ENCODE results near the gene ORC3.
A peak's percentile ranks its signal among the peaks of the same experiment; 100 is the strongest.

Gene ORC3

GRCh38 chr6:87687296-87687695 lies 97.4 kb downstream of the ORC3 start:
- no peak for TF ChIP-seq FOXP2 (optimal IDR thresholded peaks at IDR 0.05; ENCODE audit: borderline replicate concordance, extremely low read depth, extremely low read length, insufficient read depth)
- TF ChIP-seq REST (IDR thresholded peaks at IDR 0.05; ENCODE audit: insufficient read depth in 1 of 2, low read depth in 2 of 2, low read length in 2 of 2) = no peak
- no peak for TF ChIP-seq POLR2AphosphoS5 (IDR thresholded peaks at IDR 0.05; ENCODE audit: low read depth, low read length)
- TF ChIP-seq TAF1 (IDR thresholded peaks at IDR 0.05; ENCODE audit: borderline replicate concordance, insufficient read depth, low read length) = no peak
- TF ChIP-seq SIN3A (IDR thresholded peaks at IDR 0.05; ENCODE audit: borderline replicate concordance, insufficient read depth, low read length) = no peak

GRCh38 chr6:87690441-87690840 lies 100.5 kb downstream of the ORC3 start:
- no peak for TF ChIP-seq REST (IDR thresholded peaks at IDR 0.05; ENCODE audit: insufficient read depth in 1 of 2, low read depth in 2 of 2, low read length in 2 of 2)
- TF ChIP-seq POLR2AphosphoS5 (IDR thresholded peaks at IDR 0.05; ENCODE audit: low read depth, low read length) = no peak
- no peak for TF ChIP-seq SIN3A (IDR thresholded peaks at IDR 0.05; ENCODE audit: borderline replicate concordance, insufficient read depth, low read length)
- no peak for TF ChIP-seq TAF1 (IDR thresholded peaks at IDR 0.05; ENCODE audit: borderline replicate concordance, insufficient read depth, low read length)
- no peak for TF ChIP-seq FOXP2 (optimal IDR thresholded peaks at IDR 0.05; ENCODE audit: borderline replicate concordance, extremely low read depth, extremely low read length, insufficient read depth)

DNA sequence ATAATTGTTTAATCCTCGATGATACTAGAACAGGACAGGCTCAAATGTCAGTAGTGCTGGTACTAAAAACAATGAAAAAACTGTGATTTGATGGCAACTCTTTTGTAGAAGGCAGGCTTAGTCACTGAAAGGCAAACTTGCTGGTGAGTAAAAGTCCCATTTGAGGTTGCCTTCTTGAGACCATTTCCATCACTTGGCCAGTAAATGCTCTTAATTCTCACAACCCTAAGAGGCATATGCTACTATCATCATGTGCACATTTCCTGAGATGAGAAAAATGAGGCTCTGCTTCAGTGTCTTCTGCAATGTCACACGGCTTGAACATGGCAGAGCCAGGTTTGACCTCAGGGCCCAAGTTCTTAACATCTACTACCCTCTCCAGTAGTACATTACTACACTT lies 102.2 kb downstream of the ORC3 start:
- TF ChIP-seq SIN3A (IDR thresholded peaks at IDR 0.05; ENCODE audit: borderline replicate concordance, insufficient read depth, low read length) (no peak), POLR2AphosphoS5 (IDR thresholded peaks at IDR 0.05; ENCODE audit: low read depth, low read length) (no peak), TAF1 (IDR thresholded peaks at IDR 0.05; ENCODE audit: borderline replicate concordance, insufficient read depth, low read length) (no peak), REST (IDR thresholded peaks at IDR 0.05; ENCODE audit: insufficient read depth in 1 of 2, low read depth in 2 of 2, low read length in 2 of 2) (no peak)

- TF ChIP-seq SIN3A (IDR thresholded peaks at IDR 0.05; ENCODE audit: borderline replicate concordance, insufficient read depth, low read length) (0 out of 2 replicates have a peak, but pooled peaks have one; percentile 57), POLR2AphosphoS5 (IDR thresholded peaks at IDR 0.05; ENCODE audit: low read depth, low read length) (peak; percentile 55), FOXP2 (optimal IDR thresholded peaks at IDR 0.05; ENCODE audit: borderline replicate concordance, extremely low read depth, extremely low read length, insufficient read depth) (no peak), TAF1 (IDR thresholded peaks at IDR 0.05; ENCODE audit: borderline replicate concordance, insufficient read depth, low read length) (no peak)
Observed at GRCh38 chr6:87697581-87698546, 107.9 kb downstream of the ORC3 start.

DNA sequence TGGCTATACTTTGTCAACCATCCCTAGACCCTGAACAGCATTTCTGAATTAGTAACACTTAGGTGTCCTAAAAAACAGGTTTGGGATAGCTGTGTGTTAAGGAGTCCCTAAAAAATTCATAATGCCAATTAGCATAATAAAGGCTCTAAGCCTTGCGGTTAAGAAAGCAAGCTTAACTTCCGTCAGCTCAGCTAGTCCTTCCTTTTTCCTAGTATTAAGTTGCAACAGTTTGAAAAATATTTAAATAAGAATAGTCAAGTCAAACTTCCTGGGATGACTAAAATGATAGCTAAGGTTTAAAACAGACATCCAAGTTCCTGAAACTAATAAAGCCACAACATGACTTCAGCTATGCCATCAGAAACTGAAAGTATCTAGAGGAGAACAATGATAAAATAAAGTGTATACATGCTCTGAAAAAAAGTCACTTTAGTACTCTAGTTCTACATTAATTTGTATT lies 108.6 kb downstream of the ORC3 start:
- TF ChIP-seq FOXP2 (optimal IDR thresholded peaks at IDR 0.05; ENCODE audit: borderline replicate concordance, extremely low read depth, extremely low read length, insufficient read depth) (no peak), POLR2AphosphoS5 (IDR thresholded peaks at IDR 0.05; ENCODE audit: low read depth, low read length) (no peak), SIN3A (IDR thresholded peaks at IDR 0.05; ENCODE audit: borderline replicate concordance, insufficient read depth, low read length) (no peak), TAF1 (IDR thresholded peaks at IDR 0.05; ENCODE audit: borderline replicate concordance, insufficient read depth, low read length) (no peak), REST (IDR thresholded peaks at IDR 0.05; ENCODE audit: insufficient read depth in 1 of 2, low read depth in 2 of 2, low read length in 2 of 2) (no peak)
